ENCODE measurements around the gene NSMCE3.

The NSMCE3 gene

DNA sequence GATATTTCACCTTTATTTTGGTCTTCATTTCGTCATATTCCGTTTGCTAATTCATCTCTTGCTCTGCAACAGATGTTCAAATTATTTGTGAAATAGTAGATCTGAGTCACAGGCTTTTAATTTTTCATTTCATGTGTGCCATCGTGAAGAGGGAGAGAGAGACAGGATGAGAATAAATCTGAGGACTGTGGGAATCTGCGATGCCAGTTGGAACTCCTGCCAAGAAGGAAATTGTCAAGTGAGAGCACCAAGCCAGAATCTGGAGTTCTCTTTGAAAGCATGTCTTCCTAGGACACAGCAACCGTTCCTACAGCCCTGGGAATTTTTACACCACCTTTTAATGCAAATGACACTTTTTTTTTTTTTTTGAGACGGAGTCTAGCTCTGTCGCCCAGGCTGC, 48.8 kb downstream of the NSMCE3 start:
- DNase-seq (ENCODE audit: low read depth), result no peak

DNA sequence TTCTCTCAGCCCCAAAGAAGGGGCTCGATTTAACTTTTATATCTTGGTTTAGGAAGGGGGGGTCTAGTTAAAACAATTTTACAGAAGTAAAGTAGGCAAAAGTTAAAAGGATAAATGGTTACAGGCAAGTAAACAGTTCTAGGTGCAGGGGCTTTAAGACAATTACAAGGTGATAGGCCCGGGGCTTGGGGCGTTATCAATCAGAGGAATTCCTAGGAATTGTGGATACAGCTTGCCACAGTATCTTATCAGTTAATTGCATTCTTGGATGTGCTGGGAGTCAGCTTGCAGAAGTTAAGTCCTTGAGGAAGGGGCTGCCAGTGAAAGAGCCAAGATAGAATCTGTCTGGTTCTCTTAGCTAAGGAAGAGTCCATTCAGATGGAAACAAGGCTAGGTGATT, 52.7 kb downstream of the NSMCE3 start:
- no peak for DNase-seq (ENCODE audit: low read depth)

All from EH (cell line).